ENCODE measurements around the gene NCKAP5L.

NCKAP5L gene

GRCh38 chr12:49824416-49824815, 3.8 kb downstream of the NCKAP5L start:
- no peak for DNase-seq

- DNase-seq: no peak
Observed at GRCh38 chr12:49823951-49824350, 4.3 kb downstream of the NCKAP5L start.

- no peak for DNase-seq
Observed at GRCh38 chr12:49823350-49823749, 4.9 kb downstream of the NCKAP5L start.

- no peak for DNase-seq
Observed at GRCh38 chr12:49821373-49822287, 6.6 kb downstream of the NCKAP5L start.

GRCh38 chr12:49819786-49820185, 8.4 kb downstream of the NCKAP5L start:
- no peak for DNase-seq

- DNase-seq: no peak
Observed at GRCh38 chr12:49818241-49818895, 9.8 kb downstream of the NCKAP5L start.

- DNase-seq: no peak
Observed at GRCh38 chr12:49813131-49813530, 15.1 kb downstream of the NCKAP5L start.

GRCh38 chr12:49811961-49812401, 16.2 kb downstream of the NCKAP5L start:
- no peak for DNase-seq

GRCh38 chr12:49811136-49811535, 17.1 kb downstream of the NCKAP5L start:
- DNase-seq: no peak

GRCh38 chr12:49809906-49810389, 18.3 kb downstream of the NCKAP5L start:
- DNase-seq: no peak

- DNase-seq: peak; percentile 79
Observed at GRCh38 chr12:49809381-49809905, 18.8 kb downstream of the NCKAP5L start.

- no peak for DNase-seq
Observed at GRCh38 chr12:49808686-49809380, 19.4 kb downstream of the NCKAP5L start.

- DNase-seq: no peak
Observed at GRCh38 chr12:49807991-49808580, 20.1 kb downstream of the NCKAP5L start.

GRCh38 chr12:49806877-49807276, 21.3 kb downstream of the NCKAP5L start:
- DNase-seq: no peak

GRCh38 chr12:49806321-49806813, 21.8 kb downstream of the NCKAP5L start:
- no peak for DNase-seq

GRCh38 chr12:49805409-49805808, 22.8 kb downstream of the NCKAP5L start:
- DNase-seq: no peak

- DNase-seq: no peak
Observed at GRCh38 chr12:49804821-49805220, 23.4 kb downstream of the NCKAP5L start.

GRCh38 chr12:49803693-49804450, 24.3 kb downstream of the NCKAP5L start:
- no peak for DNase-seq

- DNase-seq: no peak
Observed at GRCh38 chr12:49801141-49802063, 26.8 kb downstream of the NCKAP5L start.

- DNase-seq: no peak
Observed at GRCh38 chr12:49800421-49801140, 27.6 kb downstream of the NCKAP5L start.

Data from right forelimb (tissue), 1 donor.